ENCODE measurements around the gene ERGIC1. TPM values are rescaled to one million over a fixed set of nuclear protein-coding genes. Genes with fewer than 3 reads are reported as not detected.

The ERGIC1 gene
- total RNA-seq, 4 donors from 2014 or later, result 50.9 to 83.0 (median 65.5) TPM

- no peak overlapping the region for H3K27ac ChIP-seq
- intact Hi-C loops (cut with DNase I), result no loop called here
- no peak for DNase-seq
- TF ChIP-seq POLR2A (IDR thresholded peaks at IDR 0.05) (no peak), CTCF (IDR thresholded peaks at IDR 0.05) (no peak)
- H3K27me3 ChIP-seq, result no peaks in the 10 kb centered on the region
- peaks cover 0 to 42% (median 0%) of the 10 kb centered on the region in 3 donors for H3K36me3 ChIP-seq
- no peak overlapping the region for H3K4me3 ChIP-seq
- H3K4me1 ChIP-seq, result peaks cover 11 to 70% (median 15%) of the 10 kb centered on the region in 3 donors
- WGBS, 2 donors, result 87 to 91% methylated on average over 10 to 18 of the region's 18 CpGs
- H3K9me3 ChIP-seq, result no peaks in the 10 kb centered on the region
These were observed 9.9 kb downstream of the ERGIC1 start for GRCh38 chr5:172843825-172844576.

DNA sequence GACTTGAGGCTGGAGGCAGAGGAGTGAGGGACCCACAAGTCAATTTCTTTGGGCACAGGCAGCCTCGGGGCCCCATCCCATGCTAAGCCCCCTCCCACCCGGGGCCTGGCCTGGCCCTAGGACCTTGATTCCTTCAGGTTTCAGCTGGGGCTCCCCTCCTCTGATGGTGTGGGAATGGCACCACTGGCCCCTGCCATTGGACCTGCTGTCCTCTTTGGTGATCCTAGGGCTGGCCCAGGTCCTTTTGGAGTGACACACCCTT is 10.5 kb downstream of the ERGIC1 start:
- Histone ChIP-seq H3K36me3 (peaks cover 0 to 42% (median 0%) of the 10 kb centered on the region in 3 donors), H3K4me3 (no peak overlapping the region), H3K9me3 (no peaks in the 10 kb centered on the region), H3K4me1 (peaks cover 16 to 74% (median 20%) of the 10 kb centered on the region in 3 donors), H3K27ac (no peak overlapping the region), H3K27me3 (no peaks in the 10 kb centered on the region)
- no peak for DNase-seq
- intact Hi-C loops (cut with DNase I), result no loop called here
- TF ChIP-seq POLR2A (IDR thresholded peaks at IDR 0.05) (no peak), CTCF (IDR thresholded peaks at IDR 0.05) (no peak)
- WGBS, 2 donors, result 83 to 93% methylated on average over 2 of the region's 2 CpGs

GRCh38 chr5:172845154-172845553 is 11.1 kb downstream of the ERGIC1 start:
- DNase-seq, result no peak
- no peaks in the 10 kb centered on the region for H3K9me3 ChIP-seq
- WGBS, 2 donors, result 57% methylated on average over 1 of the region's 7 CpGs; no CpG with 5 or more reads in 1 of the 2 donors
- intact Hi-C loops (cut with DNase I), result no loop called here
- H3K36me3 ChIP-seq, result peaks cover 0 to 39% (median 0%) of the 10 kb centered on the region in 3 donors
- no peaks in the 10 kb centered on the region for H3K27me3 ChIP-seq
- H3K27ac ChIP-seq, result no peak overlapping the region
- H3K4me3 ChIP-seq, result no peak overlapping the region
- H3K4me1 ChIP-seq, result peaks cover 20 to 74% (median 23%) of the 10 kb centered on the region in 3 donors
- TF ChIP-seq CTCF (IDR thresholded peaks at IDR 0.05) (no peak), POLR2A (IDR thresholded peaks at IDR 0.05) (no peak)

DNA sequence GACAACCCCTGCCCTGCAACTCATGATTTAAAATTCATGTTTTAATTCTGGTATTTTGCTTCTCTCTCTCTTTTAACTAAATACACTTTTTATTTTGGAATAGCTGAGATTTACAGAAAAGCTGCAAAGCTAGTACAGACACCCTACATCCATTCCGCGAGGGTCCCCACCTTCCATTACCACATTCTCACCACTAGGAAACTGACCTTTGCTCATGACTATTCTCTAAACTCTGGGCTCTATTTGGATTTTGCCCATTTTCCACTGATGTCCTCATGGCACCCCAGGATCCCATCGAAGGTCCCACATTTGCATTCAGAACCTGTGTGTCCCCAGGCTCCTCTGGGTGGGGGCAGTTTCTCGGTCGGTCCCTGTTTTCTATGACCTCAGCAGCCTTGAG is 11.5 kb downstream of the ERGIC1 start:
- no peak overlapping the region for H3K4me3 ChIP-seq
- H3K36me3 ChIP-seq, result peaks cover 0 to 35% (median 0%) of the 10 kb centered on the region in 3 donors
- H3K27me3 ChIP-seq, result no peaks in the 10 kb centered on the region
- WGBS, 2 donors, result 95 to 96% methylated on average over 5 of the region's 5 CpGs
- intact Hi-C loops (cut with DNase I), result no loop called here
- peaks cover 20 to 74% (median 27%) of the 10 kb centered on the region in 3 donors for H3K4me1 ChIP-seq
- H3K9me3 ChIP-seq, result no peaks in the 10 kb centered on the region
- DNase-seq, result no peak
- TF ChIP-seq POLR2A (IDR thresholded peaks at IDR 0.05), result no peak
- TF ChIP-seq CTCF (IDR thresholded peaks at IDR 0.05), result no peak
- H3K27ac ChIP-seq, result no peak overlapping the region

DNA sequence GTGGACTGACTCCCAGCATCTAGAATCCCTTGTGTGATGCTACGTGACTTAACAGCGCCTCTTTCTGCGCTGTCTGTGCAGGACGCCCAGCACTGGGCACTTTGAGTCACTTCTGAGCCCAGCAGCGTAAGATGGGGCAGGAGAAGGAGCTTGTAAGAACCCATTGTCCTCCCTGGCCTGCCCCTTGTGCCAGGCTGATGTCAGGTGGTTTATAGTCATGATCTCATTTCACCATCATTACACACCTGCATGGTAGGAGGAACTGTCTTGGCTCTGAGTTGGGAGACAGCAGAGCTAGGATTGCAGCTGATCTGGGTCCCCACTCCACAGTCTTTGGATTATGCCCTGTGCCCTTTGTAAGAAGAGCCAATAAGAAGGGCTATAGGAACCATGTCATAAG is 12.2 kb downstream of the ERGIC1 start:
- Histone ChIP-seq H3K9me3 (no peaks in the 10 kb centered on the region), H3K27me3 (no peaks in the 10 kb centered on the region), H3K4me1 (peaks cover 20 to 74% (median 30%) of the 10 kb centered on the region in 3 donors), H3K4me3 (no peak overlapping the region), H3K36me3 (peaks cover 0 to 28% (median 0%) of the 10 kb centered on the region in 3 donors), H3K27ac (peak overlapping the region; percentile 8 to 91 (median 60))
- no peak for DNase-seq
- intact Hi-C loops (cut with DNase I), result no loop called here
- WGBS, 2 donors, result 98 to 100% methylated on average over 4 to 5 of the region's 5 CpGs
- TF ChIP-seq POLR2A (IDR thresholded peaks at IDR 0.05) (no peak), CTCF (IDR thresholded peaks at IDR 0.05) (no peak)

Data from esophagus squamous epithelium (tissue), 5 donors.